Measurements from ENCODE around the gene ADAMTS2.
"Not testable (repeated sequence)": the region's sequence is repeated elsewhere in the genome, so short reads cannot be mapped to it uniquely, and the experiment has no call there.

Gene ADAMTS2

DNA sequence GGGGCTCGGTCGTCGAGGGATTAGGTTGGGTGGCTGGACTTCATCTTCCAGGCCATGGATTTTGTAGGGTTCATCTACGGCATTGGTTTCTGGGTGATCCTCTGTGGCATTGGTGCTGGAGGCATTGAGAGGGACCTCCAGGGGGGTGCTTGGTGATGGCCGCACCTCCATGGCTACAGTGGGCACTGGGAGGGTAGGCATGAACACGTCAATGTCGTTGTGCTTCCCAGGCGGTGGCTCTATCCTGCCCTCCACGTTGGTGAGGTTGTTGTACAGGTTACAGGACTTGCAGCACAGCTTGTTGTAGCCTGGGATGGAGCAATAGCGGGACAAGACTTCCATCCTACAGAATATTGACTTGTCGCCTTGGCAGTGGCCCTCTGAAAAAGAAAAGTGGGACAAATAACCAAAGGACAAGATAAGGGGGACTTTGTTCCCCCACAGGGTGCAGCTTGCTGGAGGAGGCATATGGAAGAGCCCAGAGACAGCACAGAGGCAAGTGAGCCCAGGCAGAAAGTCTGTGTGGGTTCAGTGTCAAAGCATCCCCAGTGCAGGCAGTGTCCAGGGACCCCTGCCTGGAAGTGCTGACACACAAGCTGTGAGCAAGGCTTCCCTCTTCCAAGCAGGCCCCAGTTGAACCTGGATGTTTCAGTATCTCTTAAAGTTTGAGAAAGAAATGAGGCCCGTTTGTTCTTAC, 231.2 kb downstream of the ADAMTS2 start:
- POLR2A ChIA-PET = no interaction called here
- TF ChIP-seq, protein P1, sequence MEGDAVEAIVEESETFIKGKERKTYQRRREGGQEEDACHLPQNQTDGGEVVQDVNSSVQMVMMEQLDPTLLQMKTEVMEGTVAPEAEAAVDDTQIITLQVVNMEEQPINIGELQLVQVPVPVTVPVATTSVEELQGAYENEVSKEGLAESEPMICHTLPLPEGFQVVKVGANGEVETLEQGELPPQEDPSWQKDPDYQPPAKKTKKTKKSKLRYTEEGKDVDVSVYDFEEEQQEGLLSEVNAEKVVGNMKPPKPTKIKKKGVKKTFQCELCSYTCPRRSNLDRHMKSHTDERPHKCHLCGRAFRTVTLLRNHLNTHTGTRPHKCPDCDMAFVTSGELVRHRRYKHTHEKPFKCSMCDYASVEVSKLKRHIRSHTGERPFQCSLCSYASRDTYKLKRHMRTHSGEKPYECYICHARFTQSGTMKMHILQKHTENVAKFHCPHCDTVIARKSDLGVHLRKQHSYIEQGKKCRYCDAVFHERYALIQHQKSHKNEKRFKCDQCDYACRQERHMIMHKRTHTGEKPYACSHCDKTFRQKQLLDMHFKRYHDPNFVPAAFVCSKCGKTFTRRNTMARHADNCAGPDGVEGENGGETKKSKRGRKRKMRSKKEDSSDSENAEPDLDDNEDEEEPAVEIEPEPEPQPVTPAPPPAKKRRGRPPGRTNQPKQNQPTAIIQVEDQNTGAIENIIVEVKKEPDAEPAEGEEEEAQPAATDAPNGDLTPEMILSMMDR (IDR thresholded peaks at IDR 0.05; ENCODE audit: insufficient read depth, low read length, missing control alignments) = no peak
- DNase-seq (ENCODE audit: low read depth, low spot score) = no peak
- CTCF ChIA-PET = no interaction called here
- H3K4me3 ChIP-seq (ENCODE audit: low read depth, low read length) = no peak overlapping the region

DNA sequence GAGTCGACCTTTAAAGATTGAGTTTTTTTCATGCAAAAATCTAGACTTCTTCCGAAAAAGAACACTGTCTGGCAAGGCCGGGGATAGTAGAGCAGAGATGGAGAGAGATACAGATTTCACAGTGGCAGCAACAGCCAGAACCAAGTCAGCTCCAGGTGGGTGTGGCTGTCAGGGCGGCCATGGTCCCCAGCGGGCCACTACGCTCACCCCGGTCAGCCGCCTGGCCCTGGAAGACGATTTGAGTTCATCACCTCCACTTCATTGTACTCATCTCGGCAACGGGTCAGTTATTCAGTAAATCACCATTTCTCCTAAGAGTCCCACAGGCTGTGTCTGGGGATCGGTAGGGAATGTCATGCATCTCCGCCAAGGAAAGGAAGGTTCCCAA, 232.1 kb downstream of the ADAMTS2 start:
- no peak overlapping the region for H3K4me3 ChIP-seq (ENCODE audit: low read depth, low read length)
- POLR2A ChIA-PET = no interaction called here
- no peak for DNase-seq (ENCODE audit: low read depth, low spot score)
- CTCF ChIA-PET = no interaction called here
- TF ChIP-seq, protein P1 (IDR thresholded peaks at IDR 0.05; ENCODE audit: insufficient read depth, low read length, missing control alignments) = no peak

DNA sequence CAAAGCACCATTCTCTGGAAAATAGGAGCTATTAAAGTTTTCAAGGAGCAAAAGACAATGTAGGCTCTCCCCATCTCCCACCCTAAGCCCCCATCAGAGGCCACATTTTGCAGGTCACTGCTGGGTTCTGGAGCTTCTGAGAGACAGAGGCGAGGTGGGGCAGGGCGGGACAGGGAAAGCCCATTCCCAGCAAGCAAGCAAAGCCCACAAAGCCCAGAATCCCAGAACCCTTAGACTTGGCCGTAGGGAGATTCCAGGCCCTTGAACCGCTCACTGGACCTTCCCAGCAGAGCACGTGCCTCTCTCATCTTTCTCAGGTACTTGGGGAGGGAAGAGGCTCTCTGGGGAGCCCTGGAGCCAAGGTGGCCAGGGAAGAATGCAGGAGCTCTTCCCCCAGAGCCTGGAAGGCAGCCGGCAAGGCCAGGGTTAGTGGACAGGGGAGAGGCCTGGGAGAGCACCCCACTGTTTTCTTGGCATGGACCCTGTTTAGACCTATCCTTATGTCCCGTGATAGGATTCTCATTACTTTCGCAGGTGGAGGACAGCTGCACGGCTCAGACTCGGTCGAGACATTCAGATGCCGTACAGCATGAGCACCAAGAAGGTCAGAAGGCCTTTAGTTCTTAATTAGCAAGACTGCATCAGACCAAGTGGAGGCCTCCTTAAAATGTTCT, 232.7 kb downstream of the ADAMTS2 start:
- no peak for DNase-seq (ENCODE audit: low read depth, low spot score)
- CTCF ChIA-PET = no interaction called here
- H3K4me3 ChIP-seq (ENCODE audit: low read depth, low read length) = no peak overlapping the region
- POLR2A ChIA-PET = no interaction called here
- TF ChIP-seq, protein P1 (IDR thresholded peaks at IDR 0.05; ENCODE audit: insufficient read depth, low read length, missing control alignments) = no peak

DNA sequence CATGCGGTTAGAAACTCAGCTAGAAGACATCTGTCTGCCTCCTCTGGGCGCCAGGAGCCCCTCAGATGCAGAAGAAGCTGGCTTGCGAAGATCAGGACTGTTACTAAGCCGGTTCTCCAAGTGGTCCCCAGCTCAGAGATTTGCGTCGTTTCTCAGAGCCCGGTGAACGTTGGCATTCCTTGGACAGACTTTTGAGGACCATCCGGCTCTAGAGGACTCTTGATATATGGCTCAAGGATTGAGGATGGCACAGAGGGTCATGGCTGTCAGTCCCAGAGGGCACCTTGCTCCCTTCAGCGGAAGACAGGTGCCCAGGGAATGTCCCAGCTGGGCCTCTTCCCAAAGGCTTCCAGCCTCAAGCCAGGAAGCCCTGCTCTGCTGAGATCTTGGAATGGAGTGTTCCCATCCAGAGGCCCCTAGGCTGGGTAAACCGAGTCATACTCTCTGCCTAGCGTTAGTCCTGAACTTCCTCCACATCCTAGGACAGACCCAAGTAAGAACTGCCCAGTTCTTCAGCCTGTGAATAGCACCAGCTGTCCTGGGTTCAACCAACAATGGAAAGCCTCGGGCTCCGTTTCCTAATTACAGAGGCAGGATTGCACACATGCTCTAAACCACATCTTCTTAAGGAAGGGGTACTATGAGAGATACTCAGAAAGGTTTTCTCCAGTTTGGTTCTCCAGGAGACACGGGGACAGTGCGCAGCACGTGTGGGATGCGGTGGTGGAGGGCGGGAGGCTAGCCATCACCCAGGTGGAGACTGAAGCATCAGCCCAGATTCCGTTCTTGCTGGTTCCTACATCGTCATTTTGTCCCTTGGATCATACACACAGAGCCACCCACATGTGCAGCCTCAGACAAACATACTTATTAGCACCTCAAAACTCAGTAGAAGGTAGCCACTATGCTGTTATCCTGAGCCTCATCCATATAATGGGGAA, 233.7 kb downstream of the ADAMTS2 start:
- DNase-seq (ENCODE audit: low read depth, low spot score) = no peak
- ChIA-PET POLR2A (no interaction called here), CTCF (no interaction called here)
- H3K4me3 ChIP-seq (ENCODE audit: low read depth, low read length) = no peak overlapping the region
- TF ChIP-seq, protein P1 (IDR thresholded peaks at IDR 0.05; ENCODE audit: insufficient read depth, low read length, missing control alignments) = no peak

DNA sequence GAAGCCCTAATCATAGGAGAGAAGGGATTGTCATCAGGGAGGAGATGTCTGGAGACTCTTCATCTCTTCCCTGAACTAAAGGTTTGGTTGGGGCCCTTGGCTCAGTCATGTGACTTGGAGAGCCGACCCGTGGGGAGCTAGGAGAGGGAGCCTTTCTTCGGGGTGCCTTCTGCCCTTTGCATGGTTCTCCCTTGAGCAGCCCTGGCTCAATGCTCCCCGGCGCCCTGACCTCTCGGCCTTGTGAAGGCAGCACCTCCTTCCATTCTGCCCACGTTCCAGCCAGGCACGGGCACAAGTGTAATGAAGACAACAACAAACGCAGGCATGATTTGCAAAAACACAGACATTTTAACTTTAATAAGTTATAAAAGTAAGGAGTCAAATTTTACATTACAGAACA, 234.7 kb downstream of the ADAMTS2 start:
- TF ChIP-seq, protein P1 (IDR thresholded peaks at IDR 0.05; ENCODE audit: insufficient read depth, low read length, missing control alignments) = no peak
- ChIA-PET POLR2A (no interaction called here), CTCF (no interaction called here)
- no peak overlapping the region for H3K4me3 ChIP-seq (ENCODE audit: low read depth, low read length)
- no peak for DNase-seq (ENCODE audit: low read depth, low spot score)

DNA sequence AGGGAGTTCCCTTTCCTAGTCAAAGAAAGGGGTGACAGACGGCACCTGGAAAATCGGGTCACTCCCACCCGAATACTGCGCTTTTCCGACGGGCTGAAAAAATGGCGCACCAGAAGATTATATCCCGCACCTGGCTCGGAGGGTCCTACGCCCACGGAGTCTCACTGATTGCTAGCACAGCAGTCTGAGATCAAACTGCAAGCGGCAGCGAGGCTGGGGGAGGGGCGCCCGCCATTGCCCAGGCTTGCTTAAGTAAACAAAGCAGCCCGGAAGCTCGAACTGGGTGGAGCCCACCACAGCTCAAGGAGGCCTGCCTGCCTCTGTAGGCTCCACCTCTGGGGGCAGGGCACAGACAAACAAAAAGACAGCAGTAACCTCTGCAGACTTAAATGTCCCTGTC, 244.0 kb downstream of the ADAMTS2 start:
- POLR2A ChIA-PET; H3K4me3 ChIP-seq (ENCODE audit: low read depth, low read length); DNase-seq (ENCODE audit: low read depth, low spot score); CTCF ChIA-PET: not testable (repeated sequence)
